Measurements from ENCODE around the gene SESN1.
"Not testable (repeated sequence)": the region's sequence is repeated elsewhere in the genome, so short reads cannot be mapped to it uniquely, and the experiment has no call there.

Gene SESN1

GRCh38 chr6:109094416-109095035 is at the start of gene SESN1:
SESN1 (minus strand) TSS chr6:109094846; CDS start chr6:109094073, 773 bp downstream.
- peak in 50 of 51 donors; percentile 38 to 98 (median 88) for DNase-seq

GRCh38 chr6:109143191-109143590 is 48.5 kb upstream of the SESN1 start:
- DNase-seq: no peak

GRCh38 chr6:109142067-109142466 is 47.4 kb upstream of the SESN1 start:
- not testable (repeated sequence) for DNase-seq

- DNase-seq: no peak
Observed at GRCh38 chr6:109139109-109139508, 44.5 kb upstream of the SESN1 start.

GRCh38 chr6:109136530-109136929 is 41.9 kb upstream of the SESN1 start:
- DNase-seq: not testable (repeated sequence)

GRCh38 chr6:109136039-109136438 is 41.4 kb upstream of the SESN1 start:
- not testable (repeated sequence) for DNase-seq

- not testable (repeated sequence) for DNase-seq
Observed at GRCh38 chr6:109135600-109135999, 41.0 kb upstream of the SESN1 start.

GRCh38 chr6:109130065-109130464 is 35.4 kb upstream of the SESN1 start:
- DNase-seq: no peak

- DNase-seq: no peak
Observed at GRCh38 chr6:109125504-109125903, 30.9 kb upstream of the SESN1 start.

- no peak for DNase-seq
Observed at GRCh38 chr6:109124219-109124618, 29.6 kb upstream of the SESN1 start.

- DNase-seq: no peak
Observed at GRCh38 chr6:109121411-109121810, 26.8 kb upstream of the SESN1 start.

- no peak for DNase-seq
Observed at GRCh38 chr6:109118871-109119354, 24.3 kb upstream of the SESN1 start.

- peak in 1 of 51 donors; percentile 4 for DNase-seq
Observed at GRCh38 chr6:109118337-109118736, 23.7 kb upstream of the SESN1 start.

- peak in 1 of 51 donors; percentile 1 for DNase-seq
Observed at GRCh38 chr6:109117346-109118035, 22.8 kb upstream of the SESN1 start.

GRCh38 chr6:109112663-109113062 is 18.0 kb upstream of the SESN1 start:
- DNase-seq: not testable (repeated sequence)

GRCh38 chr6:109109663-109110062 is 15.0 kb upstream of the SESN1 start:
- not testable (repeated sequence) for DNase-seq

GRCh38 chr6:109105681-109106080 is 11.0 kb upstream of the SESN1 start:
- no peak for DNase-seq

GRCh38 chr6:109104512-109104911 is 9.9 kb upstream of the SESN1 start:
- DNase-seq: no peak

- no peak for DNase-seq
Observed at GRCh38 chr6:109103942-109104341, 9.3 kb upstream of the SESN1 start.

- DNase-seq: no peak
Observed at GRCh38 chr6:109102762-109103161, 8.1 kb upstream of the SESN1 start.

GRCh38 chr6:109097661-109098060 is 3.0 kb upstream of the SESN1 start:
- DNase-seq: no peak

GRCh38 chr6:109096208-109096607 is 1.6 kb upstream of the SESN1 start:
- no peak for DNase-seq

- DNase-seq: no peak
Observed at GRCh38 chr6:109095835-109096084, 1.1 kb upstream of the SESN1 start.
